Activated CD4-positive, alpha-beta memory T cell treated with anti-CD3 and anti-CD28 coated beads for 36 hours (primary cell): ENCODE results near the gene VSNL1. TPM values are rescaled to one million over a fixed set of nuclear protein-coding genes. Genes with fewer than 3 reads are reported as not detected.

Source experiments
- CTCF ChIA-PET: fragments of 350-600 bp; sonication (Branson Sonifier 250); formaldehyde crosslinking; loops from one replicate; lab custom pipeline; 2021; ENCODE audit warnings: antibody characterized with exemption, inconsistent platforms; lab: Charles Lee
- POLR2A ChIA-PET: fragments of 350-600 bp; sonication (Branson Sonifier 250); formaldehyde crosslinking; loops from one replicate; lab custom pipeline; 2021; ENCODE audit warnings: antibody characterized with exemption; lab: Charles Lee
- DNase-seq: peaks from one replicate; pipeline ENCODE4 v3.0.0-alpha.2; 2020
- H3K27ac Mint-ChIP-seq: one replicate; pipeline ENCODE4 v1.8.0; 2021; ENCODE audit warnings: mixed read lengths
- H3K27me3 Mint-ChIP-seq: one replicate; pipeline ENCODE4 v1.8.0; 2021; ENCODE audit warnings: mixed read lengths
- H3K36me3 Mint-ChIP-seq: one replicate; pipeline ENCODE4 v1.8.0; 2021; ENCODE audit warnings: mixed read lengths
- H3K4me1 Mint-ChIP-seq: one replicate; pipeline ENCODE4 v1.8.0; 2021; ENCODE audit warnings: low read depth, mixed read lengths
- H3K4me3 Mint-ChIP-seq: one replicate; pipeline ENCODE4 v1.8.0; 2021; ENCODE audit warnings: mild to moderate bottlenecking, mixed read lengths
- H3K9me3 Mint-ChIP-seq: one replicate; pipeline ENCODE4 v1.8.0; 2021; ENCODE audit warnings: mixed read lengths
- intact Hi-C: fragments of 100-400 bp; cut with micrococcal nuclease; formaldehyde crosslinking; loops from one replicate; pipeline ENCODE4 v1.15.1; 2023
- total RNA-seq, 2 experiments: library from RNA; stranded (reverse); gene quantifications; one replicate each; pipeline ENCODE4 v1.2.3, GENCODE V29; 2021

Gene VSNL1
- total RNA-seq, 2 experiments from 2014 or later = not detected

DNA sequence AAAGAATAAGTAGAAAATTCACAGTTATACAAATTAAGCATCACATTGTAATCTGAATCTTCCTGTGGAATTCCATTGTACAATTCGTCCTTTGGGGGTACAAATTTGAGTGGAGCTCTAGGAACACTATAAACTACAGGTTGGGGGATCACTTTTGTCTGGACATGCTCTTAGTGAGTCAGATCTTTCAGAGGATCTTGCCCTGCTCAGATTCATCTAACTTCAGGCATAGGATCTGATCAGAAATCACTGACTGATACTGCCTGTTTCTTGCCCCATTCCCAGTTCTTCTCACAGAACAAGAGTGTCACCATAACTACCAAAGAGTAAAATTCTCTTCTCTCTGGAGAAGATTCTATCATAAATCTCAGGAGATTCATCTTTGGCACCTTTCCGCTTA, 10.7 kb upstream of the VSNL1 start:
- intact Hi-C loops = no loop called here
- POLR2A ChIA-PET = no interaction called here
- CTCF ChIA-PET = no interaction called here
- peaks cover 1% of the 10 kb centered on the region for H3K27me3 Mint-ChIP-seq
- no peak for DNase-seq
- no peaks in the 10 kb centered on the region for H3K9me3 Mint-ChIP-seq
- no peaks in the 10 kb centered on the region for H3K36me3 Mint-ChIP-seq
- H3K4me1 Mint-ChIP-seq = no peaks in the 10 kb centered on the region
- no peak overlapping the region for H3K27ac Mint-ChIP-seq
- H3K4me3 Mint-ChIP-seq = no peak overlapping the region

DNA sequence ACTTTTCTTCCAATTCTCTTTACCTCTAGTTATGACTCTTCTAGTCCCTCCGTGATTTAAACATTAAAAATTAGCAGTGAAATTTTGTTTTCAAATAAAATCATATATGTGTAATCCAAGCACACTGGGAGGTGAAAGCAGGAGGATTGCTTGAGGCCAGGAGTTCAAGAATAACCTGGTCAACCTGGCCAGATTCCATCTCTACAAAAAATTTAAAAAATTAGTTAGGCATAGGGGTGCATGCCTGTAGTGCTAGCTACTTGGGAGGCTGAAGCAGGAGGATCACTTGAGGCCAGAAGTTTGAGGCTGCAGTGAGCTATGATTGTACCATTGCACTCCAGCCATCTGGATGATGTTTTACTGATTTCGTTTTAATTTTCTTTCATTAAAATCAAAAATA, 7.0 kb upstream of the VSNL1 start:
- intact Hi-C loops = no loop called here

GRCh38 chr2:17536416-17536815, 4.1 kb upstream of the VSNL1 start:
- no peaks in the 10 kb centered on the region for H3K9me3 Mint-ChIP-seq
- H3K27ac Mint-ChIP-seq = no peak overlapping the region
- CTCF ChIA-PET = no interaction called here
- H3K27me3 Mint-ChIP-seq = peaks cover 40% of the 10 kb centered on the region
- POLR2A ChIA-PET = no interaction called here
- no peak for DNase-seq
- intact Hi-C loops = no loop called here
- H3K4me3 Mint-ChIP-seq = no peak overlapping the region
- no peaks in the 10 kb centered on the region for H3K36me3 Mint-ChIP-seq
- peaks cover 7% of the 10 kb centered on the region for H3K4me1 Mint-ChIP-seq

More for the DNA sequence above, 7.0 kb upstream of the VSNL1 start:
- no peaks in the 10 kb centered on the region for H3K36me3 Mint-ChIP-seq
- ChIA-PET POLR2A (no interaction called here), CTCF (no interaction called here)
- H3K27ac Mint-ChIP-seq = no peak overlapping the region
- peaks cover 4% of the 10 kb centered on the region for H3K4me1 Mint-ChIP-seq
- DNase-seq = no peak
- H3K27me3 Mint-ChIP-seq = peaks cover 20% of the 10 kb centered on the region
- H3K9me3 Mint-ChIP-seq = no peaks in the 10 kb centered on the region
- H3K4me3 Mint-ChIP-seq = no peak overlapping the region

DNA sequence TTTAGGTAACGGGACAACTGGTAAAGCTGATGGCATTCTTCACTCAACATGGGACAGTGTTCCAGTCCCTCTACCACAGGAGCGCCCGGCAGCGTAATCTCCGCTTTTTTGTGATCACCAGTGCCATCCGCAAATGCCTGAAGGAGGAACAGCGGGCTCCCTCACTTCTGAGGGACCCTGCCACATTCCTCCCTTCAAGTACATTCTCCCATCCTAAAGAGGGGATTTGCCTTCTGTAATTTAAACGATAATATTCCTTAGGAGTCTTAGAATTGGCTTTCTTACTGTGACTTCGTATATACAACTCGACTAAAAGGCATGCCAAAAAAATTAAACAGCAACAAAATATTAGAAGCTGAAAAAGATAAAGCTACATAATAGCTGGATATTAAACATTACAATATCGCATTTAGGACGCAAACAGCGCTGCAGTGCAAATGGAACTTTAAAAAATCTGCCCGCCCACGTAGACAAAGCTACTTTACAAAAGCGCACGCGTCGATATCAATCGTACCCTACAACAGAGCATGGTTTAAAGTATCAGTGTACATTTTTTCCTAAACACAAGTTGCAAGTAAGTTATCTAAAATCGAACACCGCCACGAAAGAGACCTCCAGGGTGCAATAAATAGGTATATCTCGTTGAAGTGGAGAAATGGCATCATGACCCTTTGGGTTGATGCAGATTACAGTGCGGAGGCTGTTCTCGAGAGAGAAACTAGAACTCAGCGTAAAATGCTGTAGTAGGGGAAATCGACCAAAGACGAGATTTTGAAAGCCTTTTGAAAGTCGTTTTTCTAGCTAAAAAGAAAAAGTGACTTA, 2.3 kb upstream of the VSNL1 start:
- POLR2A ChIA-PET = no interaction called here
- Mint-ChIP-seq H3K4me3 (no peak overlapping the region), H3K4me1 (peaks cover 7% of the 10 kb centered on the region)

GRCh38 chr2:17538844-17539554, 1.5 kb upstream of the VSNL1 start:
- no peaks in the 10 kb centered on the region for H3K9me3 Mint-ChIP-seq
- peaks cover 51% of the 10 kb centered on the region for H3K27me3 Mint-ChIP-seq
- ChIA-PET POLR2A (no interaction called here), CTCF (no interaction called here)
- no peak overlapping the region for H3K27ac Mint-ChIP-seq
- no peaks in the 10 kb centered on the region for H3K36me3 Mint-ChIP-seq
- H3K4me3 Mint-ChIP-seq = no peak overlapping the region
- no peak for DNase-seq
- H3K4me1 Mint-ChIP-seq = peaks cover 7% of the 10 kb centered on the region
- intact Hi-C loops = no loop called here

More for the DNA sequence above, 2.3 kb upstream of the VSNL1 start:
- H3K27ac Mint-ChIP-seq = no peak overlapping the region
- intact Hi-C loops = no loop called here
- no peak for DNase-seq
- peaks cover 51% of the 10 kb centered on the region for H3K27me3 Mint-ChIP-seq
- H3K36me3 Mint-ChIP-seq = no peaks in the 10 kb centered on the region
- CTCF ChIA-PET = no interaction called here
- no peaks in the 10 kb centered on the region for H3K9me3 Mint-ChIP-seq

DNA sequence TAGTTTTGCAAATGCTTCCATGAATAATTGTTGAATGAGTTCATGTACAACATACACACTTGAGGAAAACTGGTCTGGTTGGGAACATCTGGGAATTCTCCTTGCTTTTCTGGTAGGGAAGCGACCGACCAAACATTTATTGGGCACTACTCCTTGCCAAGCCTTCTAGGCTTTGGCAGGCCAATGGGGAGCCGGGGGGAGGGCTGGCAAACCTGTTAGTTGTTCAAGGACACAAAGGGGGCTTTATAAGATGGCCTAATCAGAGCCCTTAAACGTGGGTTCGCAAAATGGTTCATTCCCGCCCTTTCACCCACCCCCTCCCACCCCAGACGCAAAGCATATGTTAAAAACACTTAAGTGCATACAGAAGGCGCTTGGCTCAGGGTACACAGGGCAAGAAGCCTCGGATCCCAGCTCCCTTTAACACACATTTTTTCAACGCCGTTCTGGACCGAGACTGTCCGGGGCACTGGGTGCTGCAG, 844 bp upstream of the VSNL1 start:
- no peak for DNase-seq
- ChIA-PET CTCF (no interaction called here), POLR2A (no interaction called here)
- Mint-ChIP-seq H3K36me3 (no peaks in the 10 kb centered on the region), H3K4me3 (no peak overlapping the region), H3K27ac (no peak overlapping the region), H3K4me1 (peaks cover 7% of the 10 kb centered on the region), H3K9me3 (no peaks in the 10 kb centered on the region), H3K27me3 (peaks cover 51% of the 10 kb centered on the region)
- intact Hi-C loops = no loop called here

GRCh38 chr2:17540813-17541530, 476 bp downstream of the VSNL1 start:
- Mint-ChIP-seq H3K27me3 (peaks cover 45% of the 10 kb centered on the region), H3K9me3 (no peaks in the 10 kb centered on the region), H3K27ac (no peak overlapping the region), H3K4me1 (peaks cover 7% of the 10 kb centered on the region), H3K36me3 (no peaks in the 10 kb centered on the region), H3K4me3 (no peak overlapping the region)
- POLR2A ChIA-PET = no interaction called here
- intact Hi-C loops = no loop called here
- CTCF ChIA-PET = no interaction called here
- no peak for DNase-seq

- no peak for DNase-seq
- Mint-ChIP-seq H3K36me3 (no peaks in the 10 kb centered on the region), H3K4me3 (no peak overlapping the region), H3K4me1 (peaks cover 7% of the 10 kb centered on the region), H3K9me3 (no peaks in the 10 kb centered on the region), H3K27me3 (peaks cover 43% of the 10 kb centered on the region), H3K27ac (no peak overlapping the region)
- CTCF ChIA-PET = no interaction called here
- POLR2A ChIA-PET = no interaction called here
- intact Hi-C loops = no loop called here
These were observed 1.0 kb downstream of the VSNL1 start for GRCh38 chr2:17541531-17541950.

DNA sequence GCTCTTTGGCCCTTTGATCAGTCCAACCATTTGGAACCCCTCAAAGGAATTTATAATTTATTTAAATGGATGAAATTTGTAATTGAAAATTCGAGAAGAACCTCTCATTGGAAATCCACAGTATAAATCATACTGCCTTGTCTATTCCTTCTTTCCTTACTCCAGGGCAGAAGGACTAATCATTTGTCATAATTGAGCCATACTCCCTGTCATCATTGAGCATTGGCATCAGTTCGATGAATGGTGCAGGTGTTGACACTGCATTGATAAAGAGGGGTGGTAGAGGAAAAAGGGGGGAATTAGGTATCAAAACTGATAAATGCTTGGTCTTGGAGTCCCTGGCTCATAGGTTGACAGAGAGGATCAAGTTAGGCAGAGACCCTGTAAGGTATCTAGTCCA, 2.0 kb downstream of the VSNL1 start:
- no peaks in the 10 kb centered on the region for H3K36me3 Mint-ChIP-seq
- intact Hi-C loops = no loop called here
- POLR2A ChIA-PET = no interaction called here
- H3K4me3 Mint-ChIP-seq = no peak overlapping the region
- peaks cover 41% of the 10 kb centered on the region for H3K27me3 Mint-ChIP-seq
- peaks cover 7% of the 10 kb centered on the region for H3K4me1 Mint-ChIP-seq
- H3K27ac Mint-ChIP-seq = no peak overlapping the region
- no peak for DNase-seq
- CTCF ChIA-PET = no interaction called here
- H3K9me3 Mint-ChIP-seq = no peaks in the 10 kb centered on the region

GRCh38 chr2:17543131-17543660, 2.7 kb downstream of the VSNL1 start:
- ChIA-PET CTCF (no interaction called here), POLR2A (no interaction called here)
- H3K27me3 Mint-ChIP-seq = peaks cover 35% of the 10 kb centered on the region
- no peak overlapping the region for H3K4me3 Mint-ChIP-seq
- no peaks in the 10 kb centered on the region for H3K9me3 Mint-ChIP-seq
- H3K4me1 Mint-ChIP-seq = peaks cover 6% of the 10 kb centered on the region
- no peak for DNase-seq
- no peaks in the 10 kb centered on the region for H3K36me3 Mint-ChIP-seq
- H3K27ac Mint-ChIP-seq = no peak overlapping the region
- intact Hi-C loops = no loop called here

- DNase-seq = no peak
- H3K27me3 Mint-ChIP-seq = peaks cover 36% of the 10 kb centered on the region
- CTCF ChIA-PET = no interaction called here
- POLR2A ChIA-PET = no interaction called here
- H3K36me3 Mint-ChIP-seq = no peaks in the 10 kb centered on the region
- intact Hi-C loops = no loop called here
- no peak overlapping the region for H3K27ac Mint-ChIP-seq
- H3K4me1 Mint-ChIP-seq = peaks cover 2% of the 10 kb centered on the region
- H3K4me3 Mint-ChIP-seq = no peak overlapping the region
- H3K9me3 Mint-ChIP-seq = no peaks in the 10 kb centered on the region
These were observed 3.4 kb downstream of the VSNL1 start for GRCh38 chr2:17543848-17544247.

DNA sequence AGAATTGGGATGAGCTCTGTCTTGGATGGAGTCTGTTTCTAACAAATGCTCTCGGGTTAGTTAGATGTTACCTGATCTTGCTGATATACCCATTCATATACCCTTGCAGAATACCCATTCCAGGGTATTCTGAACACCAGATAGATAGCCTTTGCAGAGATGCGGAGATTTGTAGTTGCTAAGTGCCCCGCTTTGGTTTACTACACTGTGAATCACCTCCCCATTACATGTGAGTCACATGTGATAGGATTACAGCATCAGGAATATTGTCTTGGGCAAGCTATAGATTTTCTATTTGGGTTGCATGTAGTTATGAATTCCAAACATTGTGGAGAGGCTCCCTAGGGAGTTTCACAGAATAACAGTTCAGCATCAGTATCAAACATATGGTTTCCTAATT, 3.8 kb downstream of the VSNL1 start:
- ChIA-PET CTCF (no interaction called here), POLR2A (no interaction called here)
- intact Hi-C loops = no loop called here
- Mint-ChIP-seq H3K4me3 (no peak overlapping the region), H3K27me3 (peaks cover 37% of the 10 kb centered on the region), H3K36me3 (no peaks in the 10 kb centered on the region), H3K27ac (no peak overlapping the region), H3K4me1 (peaks cover 2% of the 10 kb centered on the region), H3K9me3 (no peaks in the 10 kb centered on the region)
- no peak for DNase-seq
